Lower leg skin (tissue), 4 donors: ENCODE data around the gene NUP93. TPM values are rescaled to one million over a fixed set of nuclear protein-coding genes. Genes with fewer than 3 reads are reported as not detected.
"Not testable (repeated sequence)": the region's sequence is repeated elsewhere in the genome, so short reads cannot be mapped to it uniquely, and the experiment has no call there.

Experiments used
- DNase-seq, 2 donors: peaks; one replicate each; pipeline ENCODE4 v3.0.0-alpha.2; 2019; ENCODE audit warnings: low spot score in 2 of 2
- H3K4me3 ChIP-seq: fragments of 200-600 bp; sonication (generic); 2 replicates; pipeline ENCODE4 v1.5.1; 2017; ENCODE audit warnings: mild to moderate bottlenecking, low read depth; ENCODE audit not compliant: poor library complexity, severe bottlenecking
- CTCF ChIP-seq, 3 donors: fragments of 450-650 bp; IDR thresholded peaks; one replicate each; pipeline ENCODE4 v1.5.1; 2016; ENCODE audit warnings: antibody characterized with exemption in 3 of 3, mild to moderate bottlenecking in 3 of 3, moderate library complexity in 2 of 3
- POLR2A ChIP-seq, 2 donors: fragments of 450-650 bp; IDR thresholded peaks; one replicate each; pipeline ENCODE4 v1.6.1; 2016 to 2017; ENCODE audit warnings: antibody characterized with exemption in 2 of 2, mild to moderate bottlenecking in 1 of 2, moderate library complexity in 1 of 2
- WGBS, 2 donors: methylation state at CpG; one replicate each; pipeline ENCODE4 v1.1.5; 2018; 5-methylcytosine and 5-hydroxymethylcytosine counted together
- intact Hi-C: fragments of 100-400 bp; cut with DNase I; formaldehyde crosslinking; loops from one replicate; pipeline ENCODE4 v1.15.0; 2023; ENCODE audit warnings: low total_unique reads
- total RNA-seq, 4 donors: library from RNA; depleted of rRNA; stranded (reverse); fragments of >200 nt; gene quantifications; one replicate each; pipeline ENCODE4 v1.1.0, GENCODE V29; 2016

Gene NUP93
- total RNA-seq, 4 donors from 2014 or later, result 21.0 to 40.6 (median 31.2) TPM

GRCh38 chr16:56810954-56811353 lies 81.0 kb downstream of the NUP93 start:
- DNase-seq, result no peak
- H3K4me3 ChIP-seq, result no peak overlapping the region
- TF ChIP-seq CTCF (IDR thresholded peaks at IDR 0.05) (no peak), POLR2A (IDR thresholded peaks at IDR 0.05) (no peak)
- intact Hi-C loops, result no loop called here

GRCh38 chr16:56811602-56812001 lies 81.7 kb downstream of the NUP93 start:
- DNase-seq, intact Hi-C loops, H3K4me3 ChIP-seq: not testable (repeated sequence)
- 96 to 97% methylated on average over 5 of the region's 5 CpGs for WGBS, 2 donors

DNA sequence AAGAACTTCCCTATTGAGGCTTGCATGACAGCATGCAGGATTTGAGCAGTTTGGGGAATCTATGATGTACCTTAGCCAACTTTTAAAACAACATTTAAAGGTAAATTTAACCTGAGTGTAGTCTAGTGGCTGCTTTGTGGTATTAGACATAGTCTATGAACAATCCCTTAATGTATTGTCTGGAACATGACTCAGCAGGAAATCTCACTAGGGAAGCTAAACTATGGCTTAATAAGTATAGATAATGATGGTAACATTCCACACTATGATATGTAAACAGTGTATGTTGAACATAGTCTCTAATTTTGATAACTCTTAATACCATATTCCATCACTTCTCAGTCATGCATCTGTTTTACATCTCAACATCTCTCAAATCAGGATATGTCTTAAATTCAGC lies 83.0 kb downstream of the NUP93 start:
- intact Hi-C loops, result no loop called here
- DNase-seq, result no peak
- H3K4me3 ChIP-seq, result no peak overlapping the region
- no peak for TF ChIP-seq POLR2A (IDR thresholded peaks at IDR 0.05)
- TF ChIP-seq CTCF (IDR thresholded peaks at IDR 0.05), result no peak

GRCh38 chr16:56814537-56815432 lies 84.9 kb downstream of the NUP93 start:
- WGBS, 2 donors, result 65 to 75% methylated on average over 9 of the region's 9 CpGs
- intact Hi-C loops, result no loop called here
- TF ChIP-seq CTCF (IDR thresholded peaks at IDR 0.05), result no peak
- no peak overlapping the region for H3K4me3 ChIP-seq
- DNase-seq, result no peak

DNA sequence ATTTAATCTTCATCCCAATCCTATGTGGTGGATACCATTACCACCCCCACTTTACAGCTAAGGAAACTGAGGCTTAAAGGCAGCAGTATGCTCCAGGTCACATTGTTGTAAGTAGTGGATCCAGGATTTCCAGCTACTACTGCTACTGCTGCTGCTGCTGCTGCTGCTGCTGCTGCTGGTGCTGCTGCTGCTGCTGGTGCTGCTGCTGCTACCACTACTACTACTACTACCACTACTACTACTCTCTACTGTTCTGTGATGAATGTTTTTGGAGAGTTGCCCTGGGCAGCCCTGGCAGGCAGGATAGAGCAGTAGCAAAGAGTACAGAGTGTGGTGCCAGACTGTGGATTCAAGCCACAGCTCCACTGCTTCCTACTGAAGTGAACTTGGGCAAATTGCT lies 85.8 kb downstream of the NUP93 start:
- H3K4me3 ChIP-seq, result no peak overlapping the region
- intact Hi-C loops, result no loop called here
- DNase-seq, result no peak
- TF ChIP-seq CTCF (IDR thresholded peaks at IDR 0.05) (no peak), POLR2A (IDR thresholded peaks at IDR 0.05) (no peak)

DNA sequence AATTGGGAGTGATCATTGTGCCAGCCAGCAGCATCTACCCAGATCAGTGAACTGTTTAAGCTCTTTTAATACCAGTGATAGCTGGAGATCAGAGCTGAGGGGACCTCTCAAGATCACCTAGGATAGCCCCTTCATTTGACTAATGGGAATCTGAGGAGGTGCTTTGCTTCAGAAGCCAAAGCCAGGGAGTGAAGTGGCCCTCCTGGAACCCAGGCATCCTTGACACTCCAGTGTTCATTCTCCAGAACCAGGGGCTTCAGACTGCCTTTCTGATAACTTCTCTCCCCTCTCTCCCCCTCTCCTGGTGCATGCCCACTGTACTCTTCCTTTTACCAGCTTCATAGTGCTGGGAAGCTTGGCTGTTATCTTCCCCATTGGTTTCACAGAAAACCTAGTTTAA lies 87.1 kb downstream of the NUP93 start:
- no peak overlapping the region for H3K4me3 ChIP-seq
- intact Hi-C loops, result no loop called here
- TF ChIP-seq POLR2A (IDR thresholded peaks at IDR 0.05) (no peak), CTCF (IDR thresholded peaks at IDR 0.05) (no peak)
- DNase-seq, result no peak
